Panc1 (cell line): Measurements from ENCODE around the gene RASA3. TPM values are rescaled to one million over a fixed set of nuclear protein-coding genes. Genes with fewer than 3 reads are reported as not detected.
A peak's percentile ranks its signal among the peaks of the same experiment; 100 is the strongest.

Experiments
- ATAC-seq: fragments of 200-7000 bp; cut with Tn5 transposase; 2 replicates; pipeline ENCODE4 v1.9.1; 2020; ENCODE audit warnings: mild to moderate bottlenecking, moderate library complexity
- BruUV-seq: library from RNA; stranded (reverse); fragments of 400-500 nt; replicated peaks from 2 replicates; lab custom pipeline; 2021; lab: Mats Ljungman, UMichigan
- CTCF ChIA-PET: fragments of 300-600 bp; sonication (Branson Sonifier 250); formaldehyde crosslinking; loops from one replicate; lab custom pipeline; 2022; ENCODE audit warnings: antibody characterized with exemption; lab: Charles Lee
- POLR2A ChIA-PET: fragments of 300-600 bp; sonication (Branson Sonifier 250); formaldehyde crosslinking; loops from one replicate; lab custom pipeline; 2022; ENCODE audit warnings: antibody characterized with exemption; lab: Charles Lee
- DNase-seq: peaks from one replicate; pipeline ENCODE4 v3.0.0-alpha.2; 2010; ENCODE audit warnings: low read depth, low spot score
- H3K27ac ChIP-seq: 2 replicates; pipeline ENCODE4 v1.5.1; 2011; ENCODE audit warnings: mild to moderate bottlenecking, low read length, inconsistent platforms
- H3K27me3 ChIP-seq: fragments of 200-500 bp; sonication (Bioruptor generic); 2 replicates; pipeline ENCODE4 v1.6.0; 2014; ENCODE audit warnings: low read length, inconsistent platforms; ENCODE audit not compliant: control insufficient read depth, insufficient read depth
- H3K36me3 ChIP-seq: fragments of 200-500 bp; sonication (Bioruptor generic); 2 replicates; pipeline ENCODE4 v1.5.1; 2014; ENCODE audit warnings: inconsistent platforms, mild to moderate bottlenecking, low read length, moderate library complexity; ENCODE audit not compliant: control insufficient read depth, insufficient read depth
- H3K4me1 ChIP-seq: 2 replicates; pipeline ENCODE4 v1.5.1; 2011; ENCODE audit warnings: inconsistent platforms, mild to moderate bottlenecking, low read length, moderate library complexity; ENCODE audit not compliant: control insufficient read depth, insufficient read depth
- H3K4me3 ChIP-seq, 2 experiments: 2 replicates each; pipeline ENCODE4 v1.5.1; 2011 to 2012; ENCODE audit warnings: low read depth in 2 of 2, low read length in 2 of 2, mild to moderate bottlenecking in 2 of 2, inconsistent platforms in 1 of 2, moderate library complexity in 1 of 2
- H3K9me3 ChIP-seq: fragments of 200-500 bp; sonication (Bioruptor generic); 2 replicates; pipeline ENCODE4 v1.5.1; 2014; ENCODE audit warnings: low read depth, mild to moderate bottlenecking, inconsistent platforms, low read length, moderate library complexity; ENCODE audit not compliant: control insufficient read depth, insufficient read depth
- POLR2AphosphoS5 ChIP-seq: IDR thresholded peaks from 2 replicates; pipeline ENCODE4 v1.6.1; 2012; ENCODE audit warnings: mild to moderate bottlenecking, low read depth, low read length, moderate library complexity
- SIN3A ChIP-seq: IDR thresholded peaks from 2 replicates; pipeline ENCODE4 v1.6.1; 2012; ENCODE audit warnings: low read depth, mild to moderate bottlenecking, low read length, moderate library complexity, borderline replicate concordance; ENCODE audit not compliant: insufficient read depth
- TCF7L2 ChIP-seq: IDR thresholded peaks from 2 replicates; pipeline ENCODE4 v1.6.1; 2011; ENCODE audit warnings: mild to moderate bottlenecking, low read depth, low read length, inconsistent platforms
- in situ Hi-C: cut with HindIII; loops from 2 replicates; pipeline ENCODE4 v1.10.0; 2016; ENCODE audit warnings: low sequenced_read_pairs, low pct_unique_long_range_greater_than_20kb
- intact Hi-C: fragments of 100-400 bp; cut with micrococcal nuclease; formaldehyde crosslinking; loops from one replicate; pipeline ENCODE4 v1.10.0; 2022; ENCODE audit not compliant: unreplicated experiment
- total RNA-seq: library from RNA; stranded (reverse); gene quantifications from one replicate; pipeline ENCODE4 v1.2.1, GENCODE V29; 2021; ENCODE audit not compliant: unreplicated experiment
- TF ChIP-seq, protein P1 (sequence below): fragments of 450-650 bp; IDR thresholded peaks from 2 replicates; pipeline ENCODE4 v1.5.1; 2017; ENCODE audit warnings: mild to moderate bottlenecking
- TF ChIP-seq, protein P2 (sequence below), 2 experiments: IDR thresholded peaks; 2 replicates each; pipeline ENCODE4 v1.6.1; 2011 to 2012; ENCODE audit warnings: low read depth in 2 of 2, control low read depth in 1 of 2, low read length in 1 of 2, mild to moderate bottlenecking in 1 of 2, moderate library complexity in 1 of 2; ENCODE audit not compliant: insufficient read depth in 1 of 2

Gene RASA3
- total RNA-seq, 1 experiment from 2014 or later = 33.7 TPM

DNA sequence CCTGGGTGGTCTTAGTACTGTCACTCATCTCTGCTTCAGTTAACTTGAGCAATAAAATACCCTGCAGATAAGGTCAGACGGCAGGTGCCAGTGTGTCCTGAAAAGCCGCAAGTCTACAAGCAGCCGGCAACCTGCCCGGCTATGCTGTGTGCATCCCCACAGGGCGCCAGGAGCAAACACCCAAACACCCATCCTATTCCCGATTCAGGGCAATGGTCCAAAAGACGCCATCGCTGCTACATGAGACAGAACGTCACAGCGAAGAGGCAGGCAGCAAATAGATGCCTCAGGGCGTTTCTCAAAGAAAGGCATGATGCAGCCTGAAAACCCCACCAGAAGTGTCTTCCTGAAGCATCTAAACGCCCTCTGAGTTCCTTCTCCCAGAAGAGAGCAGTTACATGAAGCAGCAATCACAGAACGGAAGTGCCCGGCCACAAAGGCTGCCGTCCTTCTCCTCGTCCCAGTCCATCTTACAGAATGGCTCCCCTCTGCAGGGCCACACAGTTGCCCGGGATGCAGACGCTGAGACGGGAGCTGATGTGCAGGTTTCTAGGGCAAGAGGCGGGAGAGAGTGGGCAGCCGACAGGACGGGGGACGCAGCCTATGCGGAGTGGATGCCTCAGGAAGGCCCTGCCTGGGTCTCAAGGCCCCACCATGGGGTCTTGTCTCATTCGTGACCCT lies 35.1 kb downstream of the RASA3 start:
- POLR2A ChIA-PET = interaction anchor here (0.5 kb wide), 1 partner anchor 54 kb away, joined by 4 read pairs; no protein-coding TSS in a partner anchor

DNA sequence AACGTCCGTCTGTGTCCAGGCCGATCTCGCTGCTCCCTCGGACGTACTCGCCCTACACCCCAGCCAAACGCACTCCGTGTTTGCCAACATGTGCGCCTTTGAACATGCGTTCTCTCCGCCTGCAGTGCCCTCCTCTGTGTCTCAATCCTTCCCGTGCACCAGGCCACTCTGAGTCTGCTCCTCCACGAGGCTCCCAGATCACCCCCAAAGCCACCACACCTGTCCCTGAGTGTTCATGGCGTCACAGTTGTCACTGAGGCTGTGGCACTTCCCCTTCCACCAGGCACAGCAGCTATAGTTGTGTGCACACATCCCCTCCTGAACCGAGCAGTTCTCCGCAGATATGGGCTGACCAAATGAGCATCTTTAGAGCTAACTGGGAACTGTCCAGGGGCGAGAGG lies 35.6 kb downstream of the RASA3 start:
- no peak overlapping the region for H3K4me3 ChIP-seq
- ChIA-PET CTCF (no interaction called here), POLR2A (interaction anchor here (0.5 kb wide), 1 partner anchor 54 kb away, joined by 4 read pairs; no protein-coding TSS in a partner anchor)
- H3K27me3 ChIP-seq = no peaks in the 10 kb centered on the region
- BruUV-seq = no TSS peak
- peaks cover 43% of the 10 kb centered on the region for H3K4me1 ChIP-seq
- H3K27ac ChIP-seq = peak overlapping the region; percentile 85; the same call in 1 of the 2 replicates
- no peaks in the 10 kb centered on the region for H3K9me3 ChIP-seq
- TF ChIP-seq TCF7L2 (no peak), POLR2AphosphoS5 (no peak), SIN3A (no peak)
- TF ChIP-seq, protein P1, sequence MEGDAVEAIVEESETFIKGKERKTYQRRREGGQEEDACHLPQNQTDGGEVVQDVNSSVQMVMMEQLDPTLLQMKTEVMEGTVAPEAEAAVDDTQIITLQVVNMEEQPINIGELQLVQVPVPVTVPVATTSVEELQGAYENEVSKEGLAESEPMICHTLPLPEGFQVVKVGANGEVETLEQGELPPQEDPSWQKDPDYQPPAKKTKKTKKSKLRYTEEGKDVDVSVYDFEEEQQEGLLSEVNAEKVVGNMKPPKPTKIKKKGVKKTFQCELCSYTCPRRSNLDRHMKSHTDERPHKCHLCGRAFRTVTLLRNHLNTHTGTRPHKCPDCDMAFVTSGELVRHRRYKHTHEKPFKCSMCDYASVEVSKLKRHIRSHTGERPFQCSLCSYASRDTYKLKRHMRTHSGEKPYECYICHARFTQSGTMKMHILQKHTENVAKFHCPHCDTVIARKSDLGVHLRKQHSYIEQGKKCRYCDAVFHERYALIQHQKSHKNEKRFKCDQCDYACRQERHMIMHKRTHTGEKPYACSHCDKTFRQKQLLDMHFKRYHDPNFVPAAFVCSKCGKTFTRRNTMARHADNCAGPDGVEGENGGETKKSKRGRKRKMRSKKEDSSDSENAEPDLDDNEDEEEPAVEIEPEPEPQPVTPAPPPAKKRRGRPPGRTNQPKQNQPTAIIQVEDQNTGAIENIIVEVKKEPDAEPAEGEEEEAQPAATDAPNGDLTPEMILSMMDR = no peak
- TF ChIP-seq, protein P2, sequence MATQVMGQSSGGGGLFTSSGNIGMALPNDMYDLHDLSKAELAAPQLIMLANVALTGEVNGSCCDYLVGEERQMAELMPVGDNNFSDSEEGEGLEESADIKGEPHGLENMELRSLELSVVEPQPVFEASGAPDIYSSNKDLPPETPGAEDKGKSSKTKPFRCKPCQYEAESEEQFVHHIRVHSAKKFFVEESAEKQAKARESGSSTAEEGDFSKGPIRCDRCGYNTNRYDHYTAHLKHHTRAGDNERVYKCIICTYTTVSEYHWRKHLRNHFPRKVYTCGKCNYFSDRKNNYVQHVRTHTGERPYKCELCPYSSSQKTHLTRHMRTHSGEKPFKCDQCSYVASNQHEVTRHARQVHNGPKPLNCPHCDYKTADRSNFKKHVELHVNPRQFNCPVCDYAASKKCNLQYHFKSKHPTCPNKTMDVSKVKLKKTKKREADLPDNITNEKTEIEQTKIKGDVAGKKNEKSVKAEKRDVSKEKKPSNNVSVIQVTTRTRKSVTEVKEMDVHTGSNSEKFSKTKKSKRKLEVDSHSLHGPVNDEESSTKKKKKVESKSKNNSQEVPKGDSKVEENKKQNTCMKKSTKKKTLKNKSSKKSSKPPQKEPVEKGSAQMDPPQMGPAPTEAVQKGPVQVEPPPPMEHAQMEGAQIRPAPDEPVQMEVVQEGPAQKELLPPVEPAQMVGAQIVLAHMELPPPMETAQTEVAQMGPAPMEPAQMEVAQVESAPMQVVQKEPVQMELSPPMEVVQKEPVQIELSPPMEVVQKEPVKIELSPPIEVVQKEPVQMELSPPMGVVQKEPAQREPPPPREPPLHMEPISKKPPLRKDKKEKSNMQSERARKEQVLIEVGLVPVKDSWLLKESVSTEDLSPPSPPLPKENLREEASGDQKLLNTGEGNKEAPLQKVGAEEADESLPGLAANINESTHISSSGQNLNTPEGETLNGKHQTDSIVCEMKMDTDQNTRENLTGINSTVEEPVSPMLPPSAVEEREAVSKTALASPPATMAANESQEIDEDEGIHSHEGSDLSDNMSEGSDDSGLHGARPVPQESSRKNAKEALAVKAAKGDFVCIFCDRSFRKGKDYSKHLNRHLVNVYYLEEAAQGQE (IDR thresholded peaks at IDR 0.05; ENCODE audit: insufficient read depth in 1 of 2, low read depth in 2 of 2, low read length in 1 of 2) = no peak
- intact Hi-C loops (loop anchor here (10.0 kb wide), 1 partner anchor 52 kb away; no protein-coding TSS in a partner anchor), in situ Hi-C loops (no loop called here)
- ATAC-seq = no peak
- no peak for DNase-seq
- H3K36me3 ChIP-seq = no peaks in the 10 kb centered on the region

More for the DNA sequence above, 35.1 kb downstream of the RASA3 start:
- Histone ChIP-seq H3K27ac (peak overlapping the region; percentile 85), H3K4me1 (peaks cover 48% of the 10 kb centered on the region), H3K27me3 (no peaks in the 10 kb centered on the region), H3K36me3 (no peaks in the 10 kb centered on the region), H3K4me3 (no peak overlapping the region), H3K9me3 (no peaks in the 10 kb centered on the region)
- BruUV-seq = no TSS peak
- TF ChIP-seq SIN3A = no peak
- TF ChIP-seq, protein P1 = no peak
- no peak for TF ChIP-seq TCF7L2
- no peak for TF ChIP-seq POLR2AphosphoS5
- TF ChIP-seq, protein P2 (IDR thresholded peaks at IDR 0.05; ENCODE audit: insufficient read depth in 1 of 2, low read depth in 2 of 2, low read length in 1 of 2) = no peak
- ATAC-seq = no peak
- in situ Hi-C loops (no loop called here), intact Hi-C loops (loop anchor here (10.0 kb wide), 1 partner anchor 53 kb away; no protein-coding TSS in a partner anchor)
- CTCF ChIA-PET = no interaction called here
- DNase-seq = no peak
